ENCODE results near the gene ITGAL. TPM values are rescaled to one million over a fixed set of nuclear protein-coding genes. Genes with fewer than 3 reads are reported as not detected.

The ITGAL gene
- total RNA-seq, 1 donor from 2014 or later = 8.9 TPM

DNA sequence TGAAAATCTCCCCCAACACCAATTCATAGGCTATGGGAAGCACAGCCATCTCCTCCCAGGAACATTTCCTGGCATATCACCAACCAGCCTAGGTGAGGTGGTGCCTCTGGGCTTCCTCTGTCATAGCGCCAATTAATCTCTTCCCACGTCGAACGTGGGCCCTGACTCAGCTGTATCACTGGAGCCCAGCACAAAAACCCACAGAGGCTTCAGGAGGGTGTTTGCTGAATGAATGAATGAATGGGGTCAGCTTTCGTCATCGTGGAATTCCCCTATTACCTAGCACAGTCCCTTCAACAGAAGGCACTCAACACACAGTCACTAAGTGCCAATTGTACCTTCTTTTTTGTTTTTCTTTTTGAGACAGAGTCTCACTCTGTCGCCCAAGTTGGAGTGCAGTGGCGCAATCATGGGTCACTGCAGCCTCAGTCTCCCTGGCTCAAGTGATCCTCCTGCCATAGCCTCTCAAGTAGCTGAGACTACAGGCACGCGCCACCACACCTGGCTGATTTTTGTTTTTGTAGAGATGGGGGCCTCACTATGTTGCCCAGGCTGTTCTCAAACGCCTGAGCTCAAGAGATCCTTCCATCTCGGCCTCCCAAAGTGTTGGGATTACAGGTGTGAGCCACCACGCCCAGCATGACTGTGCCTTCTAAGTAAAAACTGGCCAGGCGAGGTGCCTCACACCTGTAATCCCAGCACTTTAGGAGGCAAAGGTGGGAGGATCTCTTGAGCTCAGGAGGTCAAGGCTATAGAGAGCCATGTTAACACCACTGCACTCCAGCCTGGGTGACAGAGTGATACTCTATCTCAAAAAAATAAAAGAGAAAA lies 94.8 kb downstream of the ITGAL start:
- DNase-seq (ENCODE audit: low spot score) = no peak

DNA sequence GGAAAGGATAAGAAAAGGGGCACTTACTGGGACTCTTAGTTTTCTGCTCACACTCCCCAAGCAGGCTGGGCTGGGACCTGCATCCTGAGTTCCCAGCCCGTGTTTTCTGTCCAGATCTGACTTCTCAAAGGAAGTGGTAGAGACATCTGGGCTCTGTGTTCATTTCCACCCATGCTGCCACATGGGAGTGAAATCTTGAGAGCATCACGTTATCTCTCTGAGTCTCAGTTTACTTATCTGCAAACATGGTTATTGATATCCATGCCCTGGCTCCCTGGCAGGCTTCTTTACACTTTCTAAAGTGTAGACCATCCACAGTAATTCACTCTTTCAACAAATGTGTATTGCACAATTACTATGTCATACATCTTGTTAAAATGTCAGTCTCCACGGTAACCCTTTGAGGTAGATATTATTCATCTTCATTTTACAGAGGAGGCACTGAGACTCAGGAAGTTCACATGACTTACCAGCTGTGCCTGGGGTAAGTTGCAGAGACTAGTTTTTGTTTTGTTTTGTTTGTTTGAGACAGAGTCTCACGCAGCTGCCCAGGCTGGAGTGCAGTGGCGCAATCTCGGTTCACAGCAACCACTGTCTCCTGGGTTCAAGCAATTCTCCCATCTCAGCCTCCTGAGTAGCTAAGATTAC lies 95.6 kb downstream of the ITGAL start:
- DNase-seq (ENCODE audit: low spot score) = no peak

DNA sequence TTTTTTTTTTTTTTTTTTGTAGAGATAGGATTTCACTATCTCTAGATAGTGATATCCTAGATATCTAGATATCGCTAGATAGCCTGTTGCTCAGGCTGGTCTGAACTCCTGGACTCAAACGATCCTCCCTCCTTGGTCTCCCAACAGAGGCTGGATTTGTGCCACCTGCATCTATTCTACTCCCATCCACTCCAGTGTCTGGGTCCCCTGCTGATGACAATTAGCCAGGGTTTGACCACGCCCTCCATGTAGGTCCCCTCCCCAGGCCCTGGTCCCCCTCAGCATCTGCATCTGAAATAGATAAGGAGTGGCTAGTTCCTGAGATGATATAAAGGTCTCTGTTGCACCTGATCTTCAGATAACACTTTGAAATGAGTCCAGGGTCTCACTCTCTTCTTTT lies 96.7 kb downstream of the ITGAL start:
- DNase-seq (ENCODE audit: low spot score) = no peak

DNA sequence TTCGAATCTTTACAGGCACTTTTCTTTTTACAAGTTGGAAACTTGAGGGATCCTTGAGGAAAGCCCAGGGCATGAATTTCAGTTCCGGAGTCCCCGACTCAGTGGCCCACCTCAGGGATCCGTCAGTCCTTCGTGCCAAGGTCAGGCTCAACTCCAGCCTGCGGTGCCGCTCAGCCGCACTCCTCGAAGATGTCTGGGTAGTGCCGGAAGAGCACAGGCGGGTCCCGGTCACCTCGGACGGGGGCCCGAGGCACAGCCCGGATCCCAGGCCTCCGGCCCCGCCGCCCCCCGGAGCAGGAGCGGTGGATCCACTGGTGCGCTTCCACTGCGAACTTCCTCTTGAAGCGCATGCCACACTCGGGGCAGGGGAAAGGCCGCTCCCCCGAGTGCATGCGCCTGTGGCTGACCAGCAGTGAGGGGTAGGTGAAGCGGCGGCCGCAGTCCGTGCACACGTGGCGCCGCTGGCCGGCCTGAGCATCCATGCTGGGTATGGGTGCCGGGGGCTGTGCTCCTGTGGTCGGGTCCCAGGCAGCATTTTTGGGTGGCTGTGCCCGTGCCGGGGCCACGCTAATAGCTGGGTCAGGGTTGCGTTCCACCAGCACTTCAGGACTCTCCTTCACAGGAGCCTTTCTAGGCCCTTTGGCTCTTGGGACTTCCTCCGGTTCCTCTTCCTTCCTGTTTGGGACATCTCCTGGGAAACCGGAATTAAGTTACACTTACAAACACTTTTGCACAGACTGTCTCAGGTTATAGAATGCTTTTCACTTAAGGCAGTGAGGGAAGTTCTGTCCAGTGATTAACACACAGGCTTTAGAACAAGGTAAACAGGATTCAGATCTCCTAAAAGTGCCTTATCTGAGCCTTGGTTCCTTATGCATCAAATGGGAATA lies 97.4 kb downstream of the ITGAL start:
- DNase-seq (ENCODE audit: low spot score) = no peak

DNA sequence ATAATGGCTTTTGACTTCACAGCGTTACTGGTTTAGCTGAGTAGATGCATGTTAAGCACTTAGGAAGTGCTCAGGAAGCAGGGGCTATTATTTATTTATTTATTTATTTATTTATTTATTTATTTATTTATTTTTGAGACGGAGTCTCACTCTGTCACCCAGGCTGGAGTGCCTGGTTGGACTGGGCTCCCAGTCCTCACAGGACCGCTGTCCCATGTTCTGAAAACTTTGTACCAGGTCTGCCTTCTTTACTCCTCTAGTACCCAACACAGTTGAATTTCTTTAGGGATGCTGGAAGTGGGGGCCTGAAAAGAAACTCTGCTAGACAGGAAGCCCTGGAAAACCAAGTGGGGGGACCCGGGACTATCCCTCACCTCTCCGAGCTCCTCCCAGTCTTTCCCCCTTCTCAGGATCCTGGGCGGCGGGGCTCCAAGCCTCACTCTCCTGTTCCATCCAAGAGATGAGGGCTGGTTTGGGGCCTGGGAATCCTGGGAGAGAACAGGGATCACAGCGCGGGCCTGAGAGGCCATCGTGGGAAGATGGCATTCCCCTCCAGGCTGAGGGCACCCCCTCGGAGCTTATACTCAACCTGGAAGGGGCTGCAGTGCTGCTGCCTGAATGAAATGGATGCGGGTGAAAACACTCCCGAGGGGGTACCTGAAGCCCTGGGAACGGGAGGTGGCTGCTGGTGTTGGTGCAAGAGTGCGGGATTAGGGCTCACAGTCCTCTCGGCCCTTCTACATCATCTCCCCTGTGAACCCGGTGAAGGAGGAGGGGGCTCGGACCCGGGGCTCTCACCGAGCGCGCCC lies 98.3 kb downstream of the ITGAL start:
- DNase-seq (ENCODE audit: low spot score) = no peak

DNA sequence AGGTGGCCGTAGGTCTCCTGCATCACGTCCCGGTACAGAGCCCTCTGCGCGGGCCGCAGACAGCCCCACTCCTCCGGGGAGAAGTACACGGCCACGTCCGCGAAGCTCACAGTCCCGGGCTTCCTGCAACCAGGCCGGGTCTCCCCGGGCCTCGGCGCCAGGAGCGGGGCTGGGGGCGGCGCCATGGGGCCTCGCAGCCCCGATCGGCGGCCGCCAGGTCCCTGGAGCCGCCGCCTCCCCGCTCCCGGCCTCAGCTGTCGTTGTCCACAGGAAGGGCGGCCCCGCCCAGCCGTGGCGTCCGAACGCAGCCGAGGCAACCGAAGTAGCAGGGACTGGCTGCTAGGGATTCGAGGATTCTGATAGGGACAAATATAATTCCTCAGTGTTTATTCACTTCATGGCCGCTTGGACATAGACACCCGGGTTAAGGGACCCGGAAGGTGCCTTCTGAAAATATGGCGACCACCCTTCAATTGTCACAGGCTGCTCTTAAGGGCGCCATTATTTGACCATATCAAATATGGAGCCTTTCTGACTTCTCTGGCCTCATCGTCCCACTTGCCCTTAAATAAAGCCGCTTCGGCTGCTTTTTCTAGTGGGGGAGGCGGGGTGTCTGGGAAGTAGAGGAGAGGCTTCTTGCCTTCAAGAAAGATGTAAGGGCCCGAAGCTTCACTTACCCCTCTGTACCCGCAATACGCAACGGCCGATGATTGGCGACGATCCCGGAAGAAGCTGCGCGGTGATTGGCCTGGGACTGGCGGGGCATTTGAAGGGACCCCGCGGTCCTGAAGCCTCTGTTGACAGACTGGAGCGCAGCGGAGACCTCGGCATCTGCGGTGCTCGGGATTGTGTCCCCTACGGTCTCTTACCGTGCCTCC lies 99.1 kb downstream of the ITGAL start, which contains the start of gene ZNF688:
ZNF688 (minus strand) TSS at position 270 of the 878 bp plus-strand sequence; CDS start at position 185, 85 bp downstream.
- peak; percentile 97 for DNase-seq (ENCODE audit: low spot score)

Other genes starting within 250 kb of the ITGAL start
- gene NPIPB13, start 224.3 kb upstream of the ITGAL start, total RNA-seq = 48.8 TPM
- gene CD2BP2, start 117.4 kb upstream of the ITGAL start, total RNA-seq = 69.0 TPM
- 36.9 TPM for gene TBC1D10B, start 102.2 kb upstream of the ITGAL start, total RNA-seq
- 2.9 TPM for gene MYL11, start 97.9 kb upstream of the ITGAL start, total RNA-seq
- gene SEPTIN1, start 90.2 kb upstream of the ITGAL start, total RNA-seq = 8.2 TPM
- gene ZNF48, start 77.3 kb upstream of the ITGAL start, total RNA-seq = 8.1 TPM
- 5.2 TPM for gene ZNF771, start 65.1 kb upstream of the ITGAL start, total RNA-seq
- 49.9 TPM for gene DCTPP1, start 42.7 kb upstream of the ITGAL start, total RNA-seq
- gene SEPHS2, start 26.9 kb upstream of the ITGAL start, total RNA-seq = 36.2 TPM
- 37.6 TPM for gene ZNF768, start 53.8 kb downstream of the ITGAL start, total RNA-seq
- gene ZNF747, start 62.1 kb downstream of the ITGAL start, total RNA-seq = 10.4 TPM
- 6.9 TPM for gene ZNF764, start 85.6 kb downstream of the ITGAL start, total RNA-seq
- 10.8 TPM for gene ZNF688, start 99.0 kb downstream of the ITGAL start, total RNA-seq
- 25.2 TPM for gene ZNF785, start 113.0 kb downstream of the ITGAL start, total RNA-seq
- gene ZNF689, start 137.6 kb downstream of the ITGAL start, total RNA-seq = 10.2 TPM
- 37.8 TPM for gene PRR14, start 178.2 kb downstream of the ITGAL start, total RNA-seq
- 82.5 TPM for gene FBRS, start 185.7 kb downstream of the ITGAL start, total RNA-seq
- gene SRCAP, start 226.4 kb downstream of the ITGAL start, total RNA-seq = 82.3 TPM

All from ureter (tissue), 1 donor.